ENCODE results near the gene HSPA4L.

The HSPA4L gene

DNA sequence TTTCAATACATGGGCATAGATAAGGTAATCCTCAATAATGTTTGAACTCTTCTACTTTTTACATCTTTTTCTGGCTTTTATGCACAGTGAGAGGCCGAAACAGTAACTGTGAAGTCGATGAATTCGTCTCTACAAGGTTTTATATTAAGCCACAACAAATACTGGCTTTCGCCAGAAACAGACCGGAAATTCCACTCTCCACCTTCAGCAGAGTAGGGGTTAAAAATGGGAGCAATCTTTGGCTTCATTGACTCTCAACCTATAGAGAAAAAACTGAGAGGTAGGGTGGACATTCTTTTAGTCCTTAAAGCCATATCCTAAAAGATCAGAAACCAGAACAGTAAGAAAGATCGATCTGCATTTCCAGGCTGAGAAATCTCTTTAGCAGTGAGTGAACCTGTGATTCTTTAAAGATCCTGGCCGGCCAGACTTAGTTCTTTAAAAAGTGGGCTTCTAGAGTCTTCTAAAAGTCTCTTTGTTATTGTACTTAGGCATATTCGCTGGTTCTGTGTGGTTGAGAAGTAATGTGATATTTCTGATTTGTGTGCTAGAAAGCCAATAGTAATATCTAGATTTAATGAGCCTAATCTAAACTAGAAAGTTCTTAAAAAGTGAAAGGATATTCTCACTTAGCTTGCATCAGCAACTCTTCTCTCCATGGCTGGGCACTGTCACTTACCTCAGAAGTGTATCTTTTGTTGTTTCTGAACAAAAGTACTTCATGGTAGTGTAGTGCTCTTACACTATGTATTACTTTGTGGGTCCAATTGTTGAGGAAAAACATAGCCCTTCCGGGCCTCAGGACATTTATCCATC, 2.0 kb downstream of the HSPA4L start:
- no peak for DNase-seq

DNA sequence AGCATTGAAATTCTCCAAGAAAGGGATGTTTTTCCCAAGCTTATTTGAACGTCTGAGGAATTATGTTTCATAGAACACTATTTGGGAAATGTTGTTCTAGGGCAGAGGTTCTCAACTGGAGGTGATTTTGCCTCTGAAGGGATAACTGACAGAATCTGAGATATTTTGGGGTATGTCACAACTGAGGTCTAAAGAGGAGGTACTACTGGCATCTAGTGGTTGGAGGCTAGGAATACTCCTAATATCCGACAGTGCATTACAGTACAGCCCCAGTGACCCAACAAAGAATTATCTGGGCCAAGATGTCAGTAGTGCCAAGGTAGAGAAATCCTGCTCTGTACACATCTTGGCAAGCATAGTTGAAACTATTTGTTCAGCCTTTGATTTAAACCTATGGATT, 6.4 kb downstream of the HSPA4L start:
- no peak for DNase-seq

DNA sequence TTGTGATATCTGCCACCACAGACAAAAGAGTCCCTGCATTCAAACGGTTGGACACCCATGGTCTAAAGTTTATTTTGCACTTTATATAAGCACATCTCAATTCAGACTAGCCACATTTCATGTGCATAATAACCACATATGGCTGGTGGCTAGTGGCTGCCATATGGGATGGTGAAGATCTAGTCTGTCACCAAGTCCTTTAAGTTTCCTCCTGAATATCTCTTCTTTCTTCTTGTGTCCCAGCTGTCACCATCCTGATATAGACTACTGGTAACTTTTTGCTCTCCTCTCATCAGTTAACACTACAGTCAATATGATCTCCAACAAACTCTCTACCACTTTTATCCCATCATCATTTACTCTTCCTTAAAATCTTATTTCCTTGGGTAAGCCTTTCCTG, 9.3 kb downstream of the HSPA4L start:
- no peak for DNase-seq

DNA sequence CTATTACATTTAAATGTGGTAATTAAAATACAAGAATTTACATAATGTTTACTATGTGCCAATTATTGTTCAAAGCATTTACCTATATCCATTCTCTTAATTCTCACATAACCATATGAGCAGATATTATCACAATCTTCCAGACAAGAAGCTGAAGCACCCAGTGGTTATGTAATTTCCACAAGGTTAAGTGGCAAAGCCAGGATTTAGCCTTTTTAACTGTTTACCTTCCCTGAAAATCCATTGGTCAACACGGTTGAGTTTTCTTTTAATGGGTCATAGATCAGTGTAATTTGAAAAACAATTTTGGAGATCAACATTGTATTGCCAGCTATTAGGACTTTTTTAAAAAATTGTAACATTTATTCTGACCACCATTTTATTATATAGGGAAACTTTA, 11.4 kb downstream of the HSPA4L start:
- peak in 1 of 3 experiments; percentile 4 for DNase-seq

DNA sequence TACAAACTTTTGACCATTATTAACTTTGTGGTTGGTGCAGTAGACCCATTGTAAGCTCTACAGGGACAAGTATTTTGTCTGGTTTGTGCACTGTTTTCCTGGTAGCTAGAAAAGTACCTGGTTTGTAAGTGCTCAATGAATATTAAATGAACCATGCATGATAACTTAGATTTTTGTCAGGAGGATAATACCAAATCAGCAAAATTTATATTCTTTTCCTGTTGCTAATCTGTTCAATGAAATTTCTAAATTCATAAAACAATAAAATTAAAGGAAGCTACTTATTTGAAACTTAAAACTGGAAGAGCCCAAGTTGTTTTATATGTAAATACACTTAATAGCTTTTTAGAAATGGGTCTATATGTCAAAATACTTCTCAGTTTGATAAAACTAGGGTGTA, 17.6 kb downstream of the HSPA4L start:
- no peak for DNase-seq

DNA sequence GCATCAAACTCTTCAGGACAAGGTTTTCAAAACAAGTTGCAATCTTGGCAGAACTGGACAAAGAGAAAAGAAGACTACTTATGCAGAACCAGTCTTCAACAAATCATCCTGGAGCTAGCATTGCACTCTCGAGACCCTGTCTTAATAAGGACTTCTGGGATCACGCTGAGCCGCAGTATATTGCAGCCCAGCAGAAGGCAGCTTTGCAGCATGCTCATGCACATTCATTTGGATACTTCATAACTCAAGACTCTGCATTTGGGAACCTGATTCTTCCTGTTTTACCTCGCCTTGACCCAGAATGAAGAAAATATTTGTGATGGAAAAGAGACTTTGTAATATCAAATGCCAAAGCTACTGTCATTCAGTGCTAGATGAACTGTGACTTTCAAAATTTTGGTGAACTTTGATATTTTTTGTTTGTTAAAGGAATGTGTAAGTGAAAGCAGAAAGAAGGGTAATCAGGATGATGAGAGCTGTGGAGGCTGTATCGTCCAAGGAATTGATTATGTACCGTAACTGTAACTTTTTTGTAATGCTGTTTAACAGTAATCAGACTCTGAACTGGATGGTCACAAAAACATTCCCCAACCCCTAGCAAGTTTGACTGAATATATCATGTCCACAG, 27.2 kb downstream of the HSPA4L start:
- DNase-seq, result no peak

DNA sequence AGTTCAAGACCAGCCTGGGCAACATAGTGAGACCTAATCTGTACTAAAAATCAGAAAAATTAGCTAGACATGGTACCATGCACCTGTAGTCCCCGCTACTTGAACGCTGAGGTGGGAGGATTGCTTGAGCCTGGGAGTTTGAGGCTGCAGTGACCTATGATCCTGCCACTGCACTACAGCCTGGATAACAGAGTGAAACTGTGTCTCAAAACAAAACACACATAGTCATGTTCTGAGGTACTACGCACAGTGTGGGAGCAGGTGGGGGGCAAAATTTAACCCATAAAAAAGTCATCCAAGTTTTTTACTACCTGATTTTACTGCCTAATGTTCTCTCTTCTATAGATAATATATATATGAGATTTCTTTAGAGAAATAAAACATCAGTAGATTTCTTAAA, 28.4 kb downstream of the HSPA4L start:
- DNase-seq, result no peak

DNA sequence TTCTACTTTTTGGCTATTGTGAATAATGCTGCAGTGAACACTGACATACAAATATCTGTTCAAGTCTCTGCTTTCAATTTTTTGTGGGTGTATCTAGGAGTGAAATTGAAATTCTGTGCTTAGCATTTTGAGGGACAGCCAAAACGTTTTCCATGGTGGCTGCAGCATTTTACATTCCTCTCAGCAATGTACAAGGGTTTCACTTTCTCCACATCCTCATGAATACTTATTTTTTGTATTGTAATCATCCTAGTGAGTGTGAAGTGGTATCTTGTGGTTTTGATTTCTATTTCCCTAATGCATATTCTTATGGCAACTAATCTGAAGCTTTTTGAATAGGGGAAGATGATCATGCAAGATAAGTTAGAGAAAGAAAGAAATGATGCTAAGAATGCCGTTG, 40.3 kb downstream of the HSPA4L start:
- DNase-seq, result no peak

DNA sequence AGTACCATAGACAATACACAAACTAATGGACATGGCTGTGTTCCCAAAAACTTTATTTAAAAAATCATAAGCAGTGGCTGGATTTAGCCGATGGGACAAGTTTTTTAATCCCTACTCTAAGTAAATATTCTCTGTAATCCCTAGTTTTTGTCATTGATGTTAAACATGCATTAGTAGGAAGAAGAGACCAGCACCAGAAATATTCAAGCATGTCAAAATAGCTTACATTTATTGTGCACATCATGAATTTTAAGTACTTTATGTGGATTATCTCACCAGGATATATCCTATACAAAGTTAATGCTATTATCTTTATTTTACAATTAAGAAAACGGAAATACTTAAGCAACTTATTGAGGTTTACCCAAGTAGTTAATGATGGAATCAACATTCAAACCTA, 46.0 kb downstream of the HSPA4L start:
- DNase-seq, result no peak

DNA sequence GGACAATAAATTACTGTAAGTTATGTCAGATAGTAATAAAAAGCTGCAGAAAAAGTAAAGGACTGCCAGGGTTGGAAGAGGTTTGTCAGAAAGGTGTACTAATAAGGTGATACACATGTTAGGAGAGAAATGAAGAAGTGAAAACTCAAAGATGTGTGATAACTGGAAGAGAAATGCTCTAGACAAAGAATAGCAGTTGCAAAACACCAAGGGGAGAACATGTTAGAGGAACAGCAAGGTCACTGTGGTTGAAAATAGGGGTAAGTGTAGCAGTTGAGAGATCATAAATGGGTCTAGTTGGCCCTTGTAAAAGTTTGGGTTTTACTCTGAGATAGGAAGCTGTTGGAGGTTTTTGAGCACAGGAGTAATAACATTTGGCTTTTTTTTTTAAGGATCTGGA, 46.9 kb downstream of the HSPA4L start:
- DNase-seq, result no peak

DNA sequence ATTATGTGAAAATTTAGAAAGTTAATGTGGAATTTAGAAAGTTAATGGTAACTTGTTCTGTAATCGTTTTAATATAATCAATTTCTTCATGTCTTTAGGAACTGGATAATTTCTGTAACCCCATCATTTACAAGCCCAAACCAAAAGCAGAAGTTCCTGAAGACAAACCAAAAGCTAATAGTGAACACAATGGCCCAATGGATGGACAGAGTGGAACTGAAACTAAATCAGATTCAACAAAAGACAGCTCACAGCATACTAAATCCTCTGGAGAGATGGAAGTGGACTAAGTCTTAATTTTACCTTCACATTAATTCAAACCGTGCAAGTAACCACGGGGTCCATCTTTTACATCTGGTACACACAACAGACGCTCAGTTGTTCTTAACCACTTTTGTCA, 50.5 kb downstream of the HSPA4L start:
- no peak for DNase-seq

DNA sequence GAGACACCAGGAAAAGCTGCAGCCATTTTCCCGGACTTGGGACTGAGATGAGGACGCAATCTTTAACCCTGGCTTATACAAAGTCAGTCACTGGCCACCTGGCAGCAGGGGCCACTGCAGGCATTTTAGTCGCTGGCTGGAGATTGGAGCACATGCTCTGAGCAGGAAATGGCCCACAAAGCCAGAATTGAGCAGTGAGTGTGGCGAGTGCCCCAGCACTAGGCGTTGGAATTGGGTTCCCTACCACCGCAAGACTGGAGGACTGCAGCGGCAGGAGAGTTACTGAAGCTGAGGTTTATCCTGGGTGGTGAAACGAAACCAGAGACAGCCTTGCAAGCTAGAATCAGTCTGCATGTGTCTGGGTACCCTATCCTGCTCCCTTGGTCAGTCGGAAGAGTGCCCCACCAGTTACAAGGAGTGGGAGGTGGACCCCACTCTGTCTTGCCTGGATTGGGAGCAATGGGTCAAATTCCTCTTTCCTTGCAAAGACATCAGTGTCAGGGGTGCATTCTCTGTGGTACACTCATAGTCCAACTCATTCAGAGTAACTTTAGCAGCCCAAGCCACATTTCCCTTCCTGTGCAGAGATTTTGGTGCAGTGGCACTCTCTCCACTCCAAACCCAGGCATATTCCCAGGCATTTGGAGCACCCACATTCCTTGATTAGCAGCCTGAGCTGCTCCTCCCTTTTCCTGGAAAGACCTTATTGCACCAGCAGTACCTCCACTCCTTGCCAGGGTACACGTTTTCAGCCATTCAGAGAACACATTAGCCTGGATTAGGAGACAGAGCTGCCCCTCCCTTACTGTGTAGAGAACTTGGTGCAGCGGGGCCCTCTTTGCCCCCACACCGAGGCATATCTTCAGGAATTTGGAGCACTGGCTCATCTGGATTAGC, 61.8 kb downstream of the HSPA4L start:
- no peak for DNase-seq

DNA sequence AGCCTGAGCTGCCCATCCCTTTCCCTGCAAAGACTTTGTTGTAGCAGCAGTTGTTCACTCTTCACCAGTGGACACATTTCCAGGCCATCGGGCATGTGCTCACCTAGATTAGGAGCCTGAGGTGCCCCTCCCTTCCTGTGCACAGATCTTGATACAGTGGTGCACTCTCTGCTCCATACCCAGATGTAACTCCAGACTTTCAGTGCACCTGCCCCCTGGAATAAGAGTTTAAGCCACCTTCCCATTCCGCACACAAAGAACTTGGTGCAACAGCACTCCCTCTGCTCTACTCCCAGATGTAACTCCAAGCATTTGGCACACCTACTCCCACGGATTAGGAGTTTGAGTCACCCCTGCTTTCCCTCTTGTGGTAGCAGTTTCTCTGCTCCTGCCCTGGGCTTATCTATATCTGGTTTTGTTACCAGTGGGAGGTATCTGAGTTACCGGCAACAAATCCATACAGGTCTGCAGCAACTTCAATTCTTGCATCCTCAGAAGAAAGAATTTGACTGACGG, 62.5 kb downstream of the HSPA4L start:
- no peak for DNase-seq

DNA sequence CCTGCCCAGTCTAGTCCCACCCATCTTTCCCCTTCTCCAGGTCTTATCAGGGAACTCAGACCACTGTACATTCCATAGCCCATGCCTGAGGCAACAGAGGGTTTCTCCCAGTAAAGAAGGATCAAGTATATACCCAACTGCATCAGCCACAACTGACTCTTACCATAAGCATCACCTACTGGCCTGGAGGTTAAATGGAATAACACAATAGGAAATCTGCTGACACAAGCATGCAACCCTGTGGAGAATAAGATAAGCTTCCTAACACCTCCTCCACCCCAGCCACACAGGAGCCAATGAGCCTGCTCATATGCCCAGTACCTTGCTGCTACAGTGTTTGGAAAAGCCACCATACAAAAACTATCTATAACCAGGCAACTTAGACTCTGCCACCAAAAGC, 63.9 kb downstream of the HSPA4L start:
- DNase-seq, result no peak

DNA sequence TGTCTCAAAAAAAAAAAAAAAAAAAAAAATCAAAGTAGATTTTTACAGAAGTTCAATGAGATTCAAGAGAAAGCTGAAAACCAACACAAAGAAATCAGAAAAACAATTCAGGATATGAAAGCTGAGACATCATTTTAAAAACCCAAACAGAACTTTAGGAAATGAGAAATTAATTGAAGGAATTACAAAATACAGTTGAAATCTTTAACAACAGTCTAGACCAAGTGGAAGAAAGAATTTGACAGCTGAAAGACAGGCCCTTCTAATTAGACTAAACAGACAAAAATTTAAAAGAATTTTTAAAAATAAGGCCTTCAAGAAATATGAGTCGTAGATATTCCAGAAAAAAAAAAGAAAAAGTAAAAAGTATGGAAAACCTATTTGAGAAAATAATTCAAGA, 64.6 kb downstream of the HSPA4L start:
- DNase-seq, result no peak

DNA sequence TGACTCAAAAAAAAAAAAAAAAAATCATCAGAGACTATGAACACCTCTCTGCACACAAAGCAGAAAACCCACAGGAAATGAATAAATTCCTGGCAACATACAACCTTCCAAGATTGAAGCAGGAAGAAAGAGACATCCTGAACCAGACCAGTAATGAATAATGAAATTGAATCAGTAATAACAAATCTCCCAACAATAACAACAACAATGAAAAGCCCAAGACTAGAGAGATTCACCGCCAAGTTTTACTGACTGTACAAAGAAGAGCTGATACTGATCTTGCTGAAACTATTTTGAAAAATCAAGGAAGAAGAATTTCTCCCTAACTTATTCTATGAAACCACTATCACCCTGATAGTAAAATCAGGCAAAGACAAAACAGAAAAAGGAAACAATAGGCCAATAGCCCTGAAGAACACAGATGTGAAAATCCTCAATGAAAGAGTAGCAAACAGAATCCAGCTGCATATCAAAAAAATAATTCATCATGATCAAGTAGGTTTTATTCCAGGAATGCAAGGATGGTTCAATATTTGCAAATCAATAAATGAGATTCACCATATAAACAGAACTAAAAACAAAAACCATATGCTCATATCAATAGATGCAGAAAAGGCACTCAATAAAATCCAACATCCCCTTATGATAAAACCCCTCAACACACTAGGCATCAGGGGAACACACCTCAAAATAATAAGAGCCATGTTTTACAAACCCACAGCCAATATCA, 67.5 kb downstream of the HSPA4L start:
- no peak for DNase-seq

DNA sequence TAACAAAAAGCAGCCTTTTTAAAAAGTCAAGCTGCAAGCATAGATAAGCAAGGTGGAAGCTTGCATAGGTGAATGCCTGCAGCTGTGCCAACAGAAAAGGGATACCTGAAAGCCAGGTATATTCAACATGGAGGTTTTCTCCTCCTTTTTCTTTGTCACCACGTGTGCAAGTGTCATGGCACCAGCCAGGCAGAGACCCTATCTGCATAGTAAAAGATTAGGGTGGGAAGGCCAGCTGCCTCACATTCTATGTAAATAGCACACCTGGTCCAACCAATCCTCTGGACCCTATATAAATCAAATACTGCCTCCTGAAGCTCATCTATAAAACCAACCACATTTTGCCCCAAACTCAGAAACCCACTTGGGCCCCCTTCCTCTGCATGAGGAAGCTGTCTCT, 70.5 kb downstream of the HSPA4L start:
- DNase-seq, result no peak

DNA sequence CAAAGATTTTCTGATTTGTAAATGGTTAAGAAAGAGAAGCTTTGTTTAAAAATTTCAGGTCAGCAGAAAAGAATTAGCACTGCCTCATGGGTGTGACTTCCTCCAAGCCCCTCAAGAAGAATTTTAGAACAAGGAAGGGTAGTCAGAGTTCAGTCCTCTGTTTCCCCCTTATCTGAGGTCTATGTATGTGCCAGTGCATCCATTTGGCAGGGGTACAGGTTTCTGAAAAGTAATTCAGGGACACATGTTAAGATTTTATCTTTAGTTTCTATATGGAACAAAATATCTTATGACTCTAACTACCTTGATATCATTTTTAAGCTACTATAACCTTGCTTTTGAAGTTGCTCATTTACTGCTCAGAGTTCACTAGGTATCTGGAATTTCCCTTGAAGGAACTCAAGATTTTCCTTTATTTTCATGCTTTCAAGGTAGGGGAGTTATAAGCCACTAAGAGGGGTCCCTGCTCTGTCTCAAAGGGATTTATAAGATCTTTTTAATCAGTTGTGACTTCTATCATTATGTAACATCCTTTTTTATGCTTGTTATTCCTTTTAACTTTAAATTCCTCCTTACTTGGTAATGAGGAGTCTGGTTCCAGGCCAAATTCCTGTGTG, 74.2 kb downstream of the HSPA4L start:
- no peak for DNase-seq

DNA sequence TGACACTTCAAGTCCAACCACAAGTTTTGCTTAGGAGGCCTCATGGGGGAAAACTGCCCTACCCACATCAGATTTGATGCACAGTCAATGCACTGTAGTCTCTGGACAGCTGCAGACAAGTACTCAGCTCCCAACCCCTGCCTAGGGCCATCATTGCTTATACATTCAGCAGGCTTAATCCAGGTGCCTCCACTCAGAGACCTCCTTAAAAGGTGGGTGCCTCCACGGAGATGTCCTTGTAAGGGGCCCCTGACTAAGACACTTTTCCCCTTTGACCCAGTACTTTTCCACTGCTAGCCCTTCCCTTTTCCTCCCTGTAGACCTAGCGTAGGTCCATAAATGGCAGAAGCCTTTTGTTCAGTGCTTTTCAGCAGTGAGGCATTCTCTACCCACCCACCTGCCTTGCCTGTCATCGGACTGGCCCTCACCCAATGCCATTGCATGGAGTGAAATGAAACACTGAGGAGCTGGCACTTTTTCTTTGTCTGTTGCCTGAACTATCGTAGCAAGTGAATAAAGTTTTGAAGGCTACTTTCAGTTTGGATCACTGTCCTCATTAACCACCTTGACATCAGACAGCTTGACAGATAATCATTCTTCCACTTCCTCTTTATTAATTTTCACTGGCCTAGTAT, 74.8 kb downstream of the HSPA4L start:
- no peak for DNase-seq

DNA sequence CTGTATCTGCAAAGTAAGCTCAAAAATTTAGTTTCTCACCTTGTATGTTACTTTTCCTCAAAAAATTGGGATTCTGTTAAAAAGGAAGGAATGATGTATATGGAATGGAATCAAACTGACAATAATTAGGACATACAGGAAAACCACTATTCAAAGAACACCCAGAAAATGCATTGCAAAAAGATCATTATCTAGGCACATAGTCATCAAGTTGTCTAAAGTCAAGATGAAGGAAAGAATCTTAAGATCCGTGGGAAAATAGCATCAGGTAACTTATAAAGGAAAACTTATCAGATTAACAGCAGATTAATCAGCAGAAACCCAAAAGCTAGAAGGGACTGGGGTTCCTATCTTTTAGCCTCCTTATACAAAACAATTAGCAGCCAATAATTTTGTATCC, 75.5 kb downstream of the HSPA4L start:
- no peak for DNase-seq

DNA sequence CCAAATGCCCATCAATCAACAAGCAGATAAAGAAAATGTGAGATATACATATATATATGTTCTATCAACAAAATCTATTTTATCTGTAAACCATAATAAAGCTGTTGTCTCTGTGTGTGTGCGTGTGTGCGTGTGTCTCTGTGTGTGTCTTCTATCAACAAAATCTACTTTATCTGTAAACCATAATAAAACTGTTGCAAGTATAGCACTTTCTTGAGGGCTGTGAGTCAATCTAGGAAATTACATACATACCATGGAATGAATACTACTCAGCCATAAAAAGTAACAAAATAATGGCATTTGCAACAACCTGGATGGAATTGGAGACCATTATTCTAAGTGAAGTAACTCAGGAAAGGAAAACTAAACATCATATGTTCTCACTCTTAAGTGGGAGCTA, 86.1 kb downstream of the HSPA4L start:
- no peak for DNase-seq

DNA sequence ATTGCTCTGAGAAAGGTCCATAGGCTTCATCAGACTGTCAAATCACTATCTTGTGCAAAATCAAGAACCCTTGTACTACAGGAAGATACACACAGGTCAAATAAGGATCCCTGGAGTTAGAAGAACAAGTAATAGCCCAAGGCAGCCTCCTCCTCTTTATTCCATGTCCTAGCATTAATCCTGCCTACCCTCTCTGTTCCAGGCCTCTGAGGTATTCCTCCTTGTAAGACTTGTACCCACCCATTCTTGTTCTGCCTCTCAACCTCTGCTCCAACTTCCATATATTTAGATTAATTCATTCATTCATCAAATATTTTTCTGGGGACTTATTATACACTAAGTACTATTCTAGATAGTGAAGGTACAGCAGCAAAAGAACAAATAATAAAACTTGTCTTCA, 88.2 kb downstream of the HSPA4L start:
- no peak for DNase-seq

Data from NCI-H1417 (cell line).